AG08395 (cell line): Measurements from ENCODE around the gene TBC1D5.
"Not testable (repeated sequence)": the region's sequence is repeated elsewhere in the genome, so short reads cannot be mapped to it uniquely, and the experiment has no call there.

Experiments
- DNase-seq: peaks from one replicate; pipeline ENCODE4 v3.0.0; 2012; ENCODE audit warnings: mixed read lengths, low spot score

The TBC1D5 gene

GRCh38 chr3:17645074-17645698, 97.2 kb downstream of the TBC1D5 start:
- DNase-seq: peak; percentile 51

- peak; percentile 41 for DNase-seq
These were observed 98.7 kb downstream of the TBC1D5 start for GRCh38 chr3:17643691-17644090.

- no peak for DNase-seq
These were observed 100.0 kb downstream of the TBC1D5 start for GRCh38 chr3:17642474-17642873.

GRCh38 chr3:17640466-17640865, 102.0 kb downstream of the TBC1D5 start:
- no peak for DNase-seq

- DNase-seq: peak; percentile 45
These were observed 102.7 kb downstream of the TBC1D5 start for GRCh38 chr3:17639765-17640164.

- peak; percentile 11 for DNase-seq
These were observed 103.2 kb downstream of the TBC1D5 start for GRCh38 chr3:17639257-17639656.

GRCh38 chr3:17638356-17638755, 104.1 kb downstream of the TBC1D5 start:
- no peak for DNase-seq

GRCh38 chr3:17635675-17636074, 106.8 kb downstream of the TBC1D5 start:
- peak; percentile 58 for DNase-seq

GRCh38 chr3:17634964-17635363, 107.5 kb downstream of the TBC1D5 start:
- no peak for DNase-seq

GRCh38 chr3:17634201-17634600, 108.2 kb downstream of the TBC1D5 start:
- DNase-seq: no peak

GRCh38 chr3:17632401-17633100, 109.9 kb downstream of the TBC1D5 start:
- peak; percentile 50 for DNase-seq

- no peak for DNase-seq
These were observed 110.8 kb downstream of the TBC1D5 start for GRCh38 chr3:17631609-17632008.

GRCh38 chr3:17629400-17629799, 113.0 kb downstream of the TBC1D5 start:
- no peak for DNase-seq

- DNase-seq: no peak
These were observed 116.0 kb downstream of the TBC1D5 start for GRCh38 chr3:17626395-17626794.

- no peak for DNase-seq
These were observed 117.3 kb downstream of the TBC1D5 start for GRCh38 chr3:17625133-17625532.

- no peak for DNase-seq
These were observed 119.0 kb downstream of the TBC1D5 start for GRCh38 chr3:17623464-17623863.

- DNase-seq: no peak
These were observed 122.5 kb downstream of the TBC1D5 start for GRCh38 chr3:17619968-17620367.

- DNase-seq: not testable (repeated sequence)
These were observed 129.4 kb downstream of the TBC1D5 start for GRCh38 chr3:17613017-17613416.

GRCh38 chr3:17607905-17608304, 134.5 kb downstream of the TBC1D5 start:
- no peak for DNase-seq

GRCh38 chr3:17605934-17606333, 136.5 kb downstream of the TBC1D5 start:
- no peak for DNase-seq

- DNase-seq: peak; percentile 66
These were observed 137.4 kb downstream of the TBC1D5 start for GRCh38 chr3:17605032-17605431.

- no peak for DNase-seq
These were observed 140.3 kb downstream of the TBC1D5 start for GRCh38 chr3:17602126-17602525.

GRCh38 chr3:17592956-17593355, 149.5 kb downstream of the TBC1D5 start:
- DNase-seq: no peak

GRCh38 chr3:17590465-17590864, 152.0 kb downstream of the TBC1D5 start:
- no peak for DNase-seq
